EH (cell line): ENCODE measurements around the gene TUT1.
A peak's percentile ranks its signal among the peaks of the same experiment; 100 is the strongest.
"Not testable (repeated sequence)": the region's sequence is repeated elsewhere in the genome, so short reads cannot be mapped to it uniquely, and the experiment has no call there.

Experiments
- DNase-seq: peaks from one replicate; pipeline ENCODE4 v3.0.0-alpha.2; 2015; ENCODE audit warnings: low read depth

The TUT1 gene

GRCh38 chr11:62555464-62556107 is 35.7 kb downstream of the TUT1 start:
- DNase-seq: peak; percentile 14

GRCh38 chr11:62554387-62555167 is 36.7 kb downstream of the TUT1 start:
- peak; percentile 25 for DNase-seq

GRCh38 chr11:62553839-62554361 is 37.4 kb downstream of the TUT1 start:
- DNase-seq: peak; percentile 94

GRCh38 chr11:62553080-62553838 is 38.1 kb downstream of the TUT1 start:
- peak; percentile 98 for DNase-seq

- DNase-seq: peak; percentile 55
Measured at GRCh38 chr11:62552485-62553079, 38.7 kb downstream of the TUT1 start.

- DNase-seq: not testable (repeated sequence)
Measured at GRCh38 chr11:62550478-62550877, 40.8 kb downstream of the TUT1 start.

- DNase-seq: peak; percentile 13
Measured at GRCh38 chr11:62548545-62549335, 42.6 kb downstream of the TUT1 start.

GRCh38 chr11:62547691-62548281 is 43.5 kb downstream of the TUT1 start:
- DNase-seq: peak; percentile 15

- DNase-seq: peak; percentile 65
Measured at GRCh38 chr11:62546929-62547625, 44.2 kb downstream of the TUT1 start.

GRCh38 chr11:62546244-62546928 is 44.9 kb downstream of the TUT1 start, which contains the start of gene AHNAK:
AHNAK (minus strand) TSS chr11:62546806; CDS start chr11:62536098, 10,708 bp downstream.
- peak; percentile 74 for DNase-seq

GRCh38 chr11:62545437-62546243 is 45.7 kb downstream of the TUT1 start:
- peak; percentile 94 for DNase-seq

GRCh38 chr11:62544581-62545436 is 46.5 kb downstream of the TUT1 start:
- DNase-seq: peak; percentile 31

GRCh38 chr11:62543680-62544444 is 47.5 kb downstream of the TUT1 start:
- peak; percentile 36 for DNase-seq

GRCh38 chr11:62542750-62543567 is 48.4 kb downstream of the TUT1 start:
- peak; percentile 91 for DNase-seq

- no peak for DNase-seq
Measured at GRCh38 chr11:62542111-62542745, 49.1 kb downstream of the TUT1 start.
